Thyroid gland (tissue), 4 donors: ENCODE measurements around the gene ERLIN1.

Experiments
- CTCF ChIP-seq, 6 experiments: fragments of 200-600 bp in 3 of 6; fragments of 450-650 bp in 3 of 6; sonication (generic) in 3 of 6; IDR thresholded peaks; one replicate each; pipeline ENCODE4 v1.5.1; 2016 to 2019; ENCODE audit warnings: antibody characterized with exemption in 6 of 6, mild to moderate bottlenecking in 2 of 6, inconsistent platforms in 1 of 6, moderate library complexity in 1 of 6
- POLR2A ChIP-seq, 2 donors: fragments of 450-650 bp; IDR thresholded peaks; one replicate each; pipeline ENCODE4 v1.6.1; 2017; ENCODE audit warnings: antibody characterized with exemption in 2 of 2, mild to moderate bottlenecking in 2 of 2, moderate library complexity in 1 of 2

GRCh38 chr10:100183481-100183880 is 2.3 kb downstream of the ERLIN1 start:
- TF ChIP-seq POLR2A (IDR thresholded peaks at IDR 0.05) (no peak), CTCF (IDR thresholded peaks at IDR 0.05) (no peak)
